Measurements from ENCODE around the gene NOD1. TPM values are rescaled to one million over a fixed set of nuclear protein-coding genes. Genes with fewer than 3 reads are reported as not detected.

NOD1 gene
- total RNA-seq, 1 donor from 2014 or later, result 32.7 TPM

GRCh38 chr7:30476459-30477145, 2.0 kb downstream of the NOD1 start:
- H3K4me3 Mint-ChIP-seq (ENCODE audit: unreplicated experiment), result no peak overlapping the region
- peaks cover 43% of the 10 kb centered on the region for H3K4me1 Mint-ChIP-seq (ENCODE audit: unreplicated experiment)
- TF ChIP-seq, protein P1, sequence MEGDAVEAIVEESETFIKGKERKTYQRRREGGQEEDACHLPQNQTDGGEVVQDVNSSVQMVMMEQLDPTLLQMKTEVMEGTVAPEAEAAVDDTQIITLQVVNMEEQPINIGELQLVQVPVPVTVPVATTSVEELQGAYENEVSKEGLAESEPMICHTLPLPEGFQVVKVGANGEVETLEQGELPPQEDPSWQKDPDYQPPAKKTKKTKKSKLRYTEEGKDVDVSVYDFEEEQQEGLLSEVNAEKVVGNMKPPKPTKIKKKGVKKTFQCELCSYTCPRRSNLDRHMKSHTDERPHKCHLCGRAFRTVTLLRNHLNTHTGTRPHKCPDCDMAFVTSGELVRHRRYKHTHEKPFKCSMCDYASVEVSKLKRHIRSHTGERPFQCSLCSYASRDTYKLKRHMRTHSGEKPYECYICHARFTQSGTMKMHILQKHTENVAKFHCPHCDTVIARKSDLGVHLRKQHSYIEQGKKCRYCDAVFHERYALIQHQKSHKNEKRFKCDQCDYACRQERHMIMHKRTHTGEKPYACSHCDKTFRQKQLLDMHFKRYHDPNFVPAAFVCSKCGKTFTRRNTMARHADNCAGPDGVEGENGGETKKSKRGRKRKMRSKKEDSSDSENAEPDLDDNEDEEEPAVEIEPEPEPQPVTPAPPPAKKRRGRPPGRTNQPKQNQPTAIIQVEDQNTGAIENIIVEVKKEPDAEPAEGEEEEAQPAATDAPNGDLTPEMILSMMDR (IDR thresholded peaks at IDR 0.05; ENCODE audit: unreplicated experiment), result no peak
- DNase-seq (ENCODE audit: low spot score), result no peak
- no peak overlapping the region for H3K27ac Mint-ChIP-seq (ENCODE audit: unreplicated experiment)
- no peaks in the 10 kb centered on the region for H3K9me3 Mint-ChIP-seq (ENCODE audit: unreplicated experiment)
- H3K36me3 Mint-ChIP-seq (ENCODE audit: low read depth, unreplicated experiment), result peaks cover 10% of the 10 kb centered on the region
- peaks cover 8% of the 10 kb centered on the region for H3K27me3 Mint-ChIP-seq (ENCODE audit: unreplicated experiment)

- H3K4me3 Mint-ChIP-seq (ENCODE audit: unreplicated experiment), result no peak overlapping the region
- no peak for DNase-seq (ENCODE audit: low spot score)
- TF ChIP-seq, protein P1 (IDR thresholded peaks at IDR 0.05; ENCODE audit: unreplicated experiment), result no peak
- H3K9me3 Mint-ChIP-seq (ENCODE audit: unreplicated experiment), result no peaks in the 10 kb centered on the region
- no peak overlapping the region for H3K27ac Mint-ChIP-seq (ENCODE audit: unreplicated experiment)
- peaks cover 50% of the 10 kb centered on the region for H3K4me1 Mint-ChIP-seq (ENCODE audit: unreplicated experiment)
- peaks cover 8% of the 10 kb centered on the region for H3K27me3 Mint-ChIP-seq (ENCODE audit: unreplicated experiment)
- peaks cover 10% of the 10 kb centered on the region for H3K36me3 Mint-ChIP-seq (ENCODE audit: low read depth, unreplicated experiment)
Observed at GRCh38 chr7:30475580-30475979, 3.0 kb downstream of the NOD1 start.

- peaks cover 53% of the 10 kb centered on the region for H3K4me1 Mint-ChIP-seq (ENCODE audit: unreplicated experiment)
- peak overlapping the region; percentile 17 for H3K4me3 Mint-ChIP-seq (ENCODE audit: unreplicated experiment)
- peaks cover 8% of the 10 kb centered on the region for H3K27me3 Mint-ChIP-seq (ENCODE audit: unreplicated experiment)
- TF ChIP-seq, protein P1 (IDR thresholded peaks at IDR 0.05; ENCODE audit: unreplicated experiment), result no peak
- H3K9me3 Mint-ChIP-seq (ENCODE audit: unreplicated experiment), result no peaks in the 10 kb centered on the region
- no peak overlapping the region for H3K27ac Mint-ChIP-seq (ENCODE audit: unreplicated experiment)
- peaks cover 10% of the 10 kb centered on the region for H3K36me3 Mint-ChIP-seq (ENCODE audit: low read depth, unreplicated experiment)
- no peak for DNase-seq (ENCODE audit: low spot score)
Observed at GRCh38 chr7:30474893-30475292, 3.7 kb downstream of the NOD1 start.

DNA sequence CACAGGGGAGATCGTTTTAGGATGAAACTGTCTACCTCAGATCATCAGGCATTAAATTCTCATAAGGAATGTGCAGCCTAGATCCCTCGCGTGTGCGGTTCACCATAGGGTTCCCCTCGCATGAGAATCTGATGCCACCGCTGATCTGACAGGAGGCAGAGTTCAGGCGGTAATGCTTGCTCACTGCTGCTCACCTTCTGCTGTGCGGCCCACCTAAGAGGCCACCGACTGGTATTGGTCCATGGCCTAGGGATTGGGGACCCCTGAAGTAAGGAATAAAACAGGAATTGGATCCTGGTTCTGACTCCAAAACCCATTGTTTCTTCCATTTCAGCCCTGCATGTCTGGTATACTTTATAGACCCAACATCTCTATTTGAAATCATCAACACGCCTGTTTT, 4.1 kb downstream of the NOD1 start:
- H3K36me3 Mint-ChIP-seq (ENCODE audit: low read depth, unreplicated experiment), result peaks cover 10% of the 10 kb centered on the region
- TF ChIP-seq, protein P1 (IDR thresholded peaks at IDR 0.05; ENCODE audit: unreplicated experiment), result no peak
- H3K27me3 Mint-ChIP-seq (ENCODE audit: unreplicated experiment), result peaks cover 8% of the 10 kb centered on the region
- no peak overlapping the region for H3K27ac Mint-ChIP-seq (ENCODE audit: unreplicated experiment)
- peaks cover 54% of the 10 kb centered on the region for H3K4me1 Mint-ChIP-seq (ENCODE audit: unreplicated experiment)
- no peak for DNase-seq (ENCODE audit: low spot score)
- H3K9me3 Mint-ChIP-seq (ENCODE audit: unreplicated experiment), result no peaks in the 10 kb centered on the region
- H3K4me3 Mint-ChIP-seq (ENCODE audit: unreplicated experiment), result no peak overlapping the region

DNA sequence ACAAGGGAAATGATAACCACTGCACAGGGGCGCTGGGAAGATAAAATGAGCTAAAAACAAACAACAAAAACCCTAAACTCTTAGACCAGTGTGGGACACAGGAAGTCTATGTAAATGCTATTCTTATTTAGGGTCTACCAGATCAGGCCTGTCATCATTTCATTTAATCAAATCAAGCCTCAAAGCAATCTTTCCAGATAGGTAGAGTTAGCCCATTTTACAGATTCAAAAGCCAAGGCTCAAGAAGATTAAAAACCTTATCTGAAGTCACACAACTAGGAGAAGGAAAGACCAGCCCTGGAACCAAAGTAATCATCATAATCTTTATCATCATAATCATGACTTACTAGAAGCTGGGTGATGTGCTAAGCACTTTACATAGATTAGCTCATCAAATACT, 4.7 kb downstream of the NOD1 start:
- no peak for DNase-seq (ENCODE audit: low spot score)
- H3K4me1 Mint-ChIP-seq (ENCODE audit: unreplicated experiment), result peaks cover 60% of the 10 kb centered on the region

More for the DNA sequence above, 4.7 kb downstream of the NOD1 start:
- no peak overlapping the region for H3K4me3 Mint-ChIP-seq (ENCODE audit: unreplicated experiment)
- peaks cover 10% of the 10 kb centered on the region for H3K36me3 Mint-ChIP-seq (ENCODE audit: low read depth, unreplicated experiment)
- H3K27ac Mint-ChIP-seq (ENCODE audit: unreplicated experiment), result no peak overlapping the region
- peaks cover 8% of the 10 kb centered on the region for H3K27me3 Mint-ChIP-seq (ENCODE audit: unreplicated experiment)
- no peaks in the 10 kb centered on the region for H3K9me3 Mint-ChIP-seq (ENCODE audit: unreplicated experiment)
- TF ChIP-seq, protein P1 (IDR thresholded peaks at IDR 0.05; ENCODE audit: unreplicated experiment), result no peak
